ENCODE measurements around the gene UBAP1L.
"Not testable (repeated sequence)": the region's sequence is repeated elsewhere in the genome, so short reads cannot be mapped to it uniquely, and the experiment has no call there.

Gene UBAP1L

GRCh38 chr15:65099801-65100200 lies 15.2 kb downstream of the UBAP1L start:
- not testable (repeated sequence) for DNase-seq (ENCODE audit: low spot score)

GRCh38 chr15:65099336-65099735 lies 15.7 kb downstream of the UBAP1L start:
- DNase-seq (ENCODE audit: low spot score): no peak

- DNase-seq (ENCODE audit: low spot score): no peak
Measured at GRCh38 chr15:65097651-65098263, 17.2 kb downstream of the UBAP1L start.

GRCh38 chr15:65096481-65097385 lies 18.3 kb downstream of the UBAP1L start:
- no peak for DNase-seq (ENCODE audit: low spot score)

GRCh38 chr15:65095747-65096104 lies 19.3 kb downstream of the UBAP1L start:
- DNase-seq (ENCODE audit: low spot score): no peak

- no peak for DNase-seq (ENCODE audit: low spot score)
Measured at GRCh38 chr15:65095011-65095746, 19.8 kb downstream of the UBAP1L start.

GRCh38 chr15:65094294-65094995 lies 20.6 kb downstream of the UBAP1L start:
- no peak for DNase-seq (ENCODE audit: low spot score)

- DNase-seq (ENCODE audit: low spot score): not testable (repeated sequence)
Measured at GRCh38 chr15:65093793-65094170, 21.2 kb downstream of the UBAP1L start.

- no peak for DNase-seq (ENCODE audit: low spot score)
Measured at GRCh38 chr15:65092911-65093792, 21.8 kb downstream of the UBAP1L start.

- DNase-seq (ENCODE audit: low spot score): no peak
Measured at GRCh38 chr15:65091946-65092770, 22.8 kb downstream of the UBAP1L start.

- DNase-seq (ENCODE audit: low spot score): peak; percentile 83
Measured at GRCh38 chr15:65089206-65089824, 25.7 kb downstream of the UBAP1L start.

- DNase-seq (ENCODE audit: low spot score): peak; percentile 84
Measured at GRCh38 chr15:65088643-65089021, 26.4 kb downstream of the UBAP1L start.

- DNase-seq (ENCODE audit: low spot score): no peak
Measured at GRCh38 chr15:65087873-65088642, 26.9 kb downstream of the UBAP1L start.

- DNase-seq (ENCODE audit: low spot score): no peak
Measured at GRCh38 chr15:65087411-65087810, 27.6 kb downstream of the UBAP1L start.

- no peak for DNase-seq (ENCODE audit: low spot score)
Measured at GRCh38 chr15:65086680-65087111, 28.3 kb downstream of the UBAP1L start.

- DNase-seq (ENCODE audit: low spot score): peak; percentile 79
Measured at GRCh38 chr15:65085990-65086679, 28.9 kb downstream of the UBAP1L start.

GRCh38 chr15:65085207-65085753 lies 29.7 kb downstream of the UBAP1L start:
- DNase-seq (ENCODE audit: low spot score): no peak

Measured in HuH-7.5 (cell line).